Activated gamma-delta T cell treated with anti-CD3 and anti-CD28 coated beads, Interleukin-2, amount 50 U/mL, for 16 hours (primary cell): Measurements from ENCODE around the gene CCDC78.
A peak's percentile ranks its signal among the peaks of the same experiment; 100 is the strongest.
"Not testable (repeated sequence)": the region's sequence is repeated elsewhere in the genome, so short reads cannot be mapped to it uniquely, and the experiment has no call there.

ENCODE experiments used
- DNase-seq: peaks from one replicate; pipeline ENCODE4 v3.0.0-alpha.2; 2020; ENCODE audit warnings: low read depth

Gene CCDC78

DNA sequence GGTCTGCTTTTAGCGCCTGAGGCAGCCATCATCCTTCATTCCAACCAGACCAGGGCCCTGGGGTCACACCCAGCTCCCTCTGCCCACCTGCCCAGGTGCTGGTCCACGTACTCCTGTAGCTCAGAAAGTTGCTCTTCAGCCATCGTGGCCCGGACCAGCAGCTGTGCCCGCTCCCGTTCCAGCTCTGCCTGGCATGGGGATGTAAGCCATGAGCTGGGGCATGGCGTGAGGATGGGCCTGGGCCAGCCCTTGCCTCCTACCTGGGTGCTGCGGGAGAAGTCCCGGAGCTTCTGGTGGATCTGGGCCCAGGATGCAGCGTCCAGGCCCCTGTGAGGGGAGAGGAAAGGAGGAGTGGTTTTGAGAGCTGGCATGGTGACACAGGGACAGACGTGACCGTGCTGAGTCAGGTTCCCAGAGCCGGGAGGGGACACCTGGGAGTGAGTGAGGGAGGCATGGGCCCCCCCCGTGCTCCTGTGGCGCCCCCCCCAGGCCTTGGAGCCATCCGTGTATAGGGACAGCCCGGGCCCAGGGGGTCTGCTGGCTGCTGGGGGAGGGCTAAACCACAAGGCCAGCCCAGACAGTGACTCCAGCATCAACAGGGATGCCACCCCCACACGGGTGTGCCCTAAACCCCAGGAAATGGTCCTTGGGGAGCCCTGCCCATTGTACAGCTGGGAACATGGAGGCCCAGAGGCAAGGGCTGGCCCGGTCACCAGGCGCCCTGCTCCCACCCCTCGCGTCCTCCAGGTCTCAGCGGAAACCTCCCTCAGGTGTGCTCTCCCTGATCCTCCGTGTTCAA, 3.2 kb downstream of the CCDC78 start:
- no peak for DNase-seq

DNA sequence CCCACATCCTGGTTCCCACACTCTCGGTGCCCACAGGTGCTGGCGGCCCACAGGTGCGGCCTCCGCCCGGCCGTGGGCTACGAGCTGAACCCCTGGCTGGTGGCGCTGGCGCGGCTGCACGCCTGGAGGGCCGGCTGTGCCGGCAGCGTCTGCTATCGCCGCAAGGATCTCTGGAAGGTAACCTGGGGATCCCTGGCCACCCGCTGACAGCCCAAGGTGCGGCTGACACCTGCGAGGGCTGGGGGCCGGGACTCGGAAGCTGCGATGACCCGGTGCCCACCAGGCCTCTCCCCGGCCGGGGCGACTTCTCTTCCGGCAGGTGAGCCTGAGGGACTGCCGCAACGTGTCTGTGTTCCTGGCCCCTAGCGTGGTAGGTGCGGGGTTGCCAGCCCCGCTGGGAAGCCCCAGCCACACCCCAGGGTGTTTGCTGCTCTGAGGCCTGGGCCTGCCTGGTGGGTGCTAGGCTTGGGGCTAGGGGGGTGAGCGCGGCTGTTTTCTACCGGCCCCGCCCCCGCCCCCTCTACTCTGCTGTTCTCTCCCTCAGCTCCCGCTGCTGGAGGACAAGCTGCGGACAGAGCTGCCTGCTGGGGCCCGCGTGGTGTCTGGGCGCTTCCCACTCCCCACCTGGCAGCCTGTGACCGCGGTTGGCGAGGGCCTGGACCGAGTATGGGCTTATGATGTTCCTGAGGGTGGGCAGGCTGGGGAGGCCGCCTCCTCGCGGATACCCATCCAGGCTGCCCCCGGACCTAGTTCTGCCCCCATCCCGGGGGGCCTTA, 4.3 kb downstream of the CCDC78 start:
- DNase-seq, result no peak

DNA sequence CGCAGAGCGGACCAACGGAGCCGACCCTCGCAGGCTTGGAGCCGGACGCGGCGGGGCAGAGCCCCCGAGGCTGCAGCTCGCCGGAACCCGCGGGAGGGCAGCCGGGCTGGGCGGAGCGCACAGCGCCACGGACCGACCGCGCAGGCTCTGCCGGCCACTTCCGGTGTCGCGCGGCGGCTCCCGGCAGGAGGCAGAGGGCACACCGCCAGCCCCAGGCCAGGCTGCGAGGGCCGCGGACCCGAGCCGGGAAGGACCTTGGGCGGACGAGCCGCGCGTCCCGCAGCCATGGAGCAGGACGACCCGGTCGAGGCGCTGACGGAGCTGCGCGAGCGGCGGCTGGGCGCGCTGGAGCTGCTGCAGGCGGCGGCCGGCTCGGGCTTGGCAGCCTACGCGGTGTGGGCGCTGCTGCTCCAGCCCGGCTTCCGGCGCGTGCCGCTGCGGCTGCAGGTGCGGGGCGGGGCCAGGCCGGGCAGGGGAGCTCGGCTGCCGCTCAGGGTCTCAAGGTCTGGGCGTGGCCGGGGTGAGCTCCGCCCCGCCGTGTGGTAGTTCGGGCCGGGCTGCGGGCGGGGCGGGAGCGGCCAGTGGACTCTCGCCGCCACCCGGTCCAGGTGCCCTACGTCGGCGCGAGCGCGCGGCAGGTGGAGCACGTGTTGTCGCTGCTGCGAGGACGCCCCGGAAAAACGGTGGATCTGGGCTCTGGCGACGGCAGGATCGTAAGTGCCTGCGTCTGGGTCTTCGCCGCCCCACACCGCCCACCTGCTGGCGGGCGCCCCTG, 5.1 kb downstream of the CCDC78 start, which contains the start of gene ANTKMT:
ANTKMT (plus strand) TSS at position 157 of the 775 bp plus-strand sequence; CDS start at position 286, 129 bp downstream.
- DNase-seq, result peak; percentile 52

DNA sequence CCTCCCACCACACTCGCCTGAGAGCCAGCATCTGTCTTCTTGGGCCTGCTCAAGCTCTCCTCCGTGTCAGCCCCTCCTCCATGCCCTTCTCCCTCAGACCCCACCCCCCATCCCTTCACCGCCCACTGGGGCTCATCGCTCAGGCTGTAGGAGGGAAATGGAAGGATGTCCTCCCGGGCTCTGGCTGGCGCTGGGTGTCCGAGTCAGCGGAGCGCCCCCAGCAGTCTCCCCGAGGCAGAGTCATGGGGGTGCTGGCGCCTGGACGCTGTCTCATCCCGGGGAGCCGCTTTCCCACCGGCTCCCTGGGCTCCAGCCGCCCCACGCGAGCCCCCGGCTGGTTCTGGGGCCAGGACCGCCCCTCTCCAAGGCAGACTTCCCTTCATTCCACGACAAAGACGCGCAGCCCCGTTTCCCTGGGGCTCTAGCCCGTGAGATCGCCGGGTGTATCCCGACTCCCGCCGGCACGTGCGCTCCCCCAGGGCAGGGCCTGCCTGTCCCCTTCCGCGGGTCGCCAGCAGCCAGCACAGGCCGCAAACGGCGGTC, 5.7 kb downstream of the CCDC78 start:
- DNase-seq, result no peak

DNA sequence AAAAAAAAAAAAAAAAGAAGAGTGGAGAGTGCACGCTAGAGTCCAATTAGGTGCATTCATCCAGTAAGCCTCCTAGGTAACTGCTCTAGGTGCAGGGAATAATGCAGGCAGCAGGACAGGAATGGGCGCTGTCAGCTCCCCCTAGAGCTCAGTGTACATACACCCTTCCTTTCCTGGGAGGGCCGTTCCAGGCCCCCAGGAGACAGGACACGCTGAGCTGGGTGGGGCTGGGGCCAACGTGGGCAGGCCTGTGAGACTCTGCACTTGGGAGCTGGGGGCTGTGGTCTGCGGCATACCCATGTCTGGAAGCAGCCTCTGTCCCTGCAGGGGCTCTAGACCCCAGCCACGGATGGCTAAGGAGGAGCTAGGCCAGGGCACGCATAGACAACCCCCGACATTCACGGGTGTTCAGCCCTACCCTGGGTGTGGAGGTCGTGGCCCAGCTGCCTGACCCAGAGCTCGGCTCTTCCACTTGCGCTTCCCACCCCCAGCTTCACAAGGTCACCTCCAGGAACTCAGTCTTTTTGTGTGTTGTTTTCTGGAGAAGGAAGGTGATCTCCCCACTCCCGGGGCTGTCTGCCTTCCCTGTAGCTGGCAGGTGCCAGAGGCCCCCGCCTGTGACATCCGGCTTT, 6.3 kb downstream of the CCDC78 start:
- DNase-seq, result no peak

GRCh38 chr16:718922-719321, 7.3 kb downstream of the CCDC78 start:
- DNase-seq, result no peak

DNA sequence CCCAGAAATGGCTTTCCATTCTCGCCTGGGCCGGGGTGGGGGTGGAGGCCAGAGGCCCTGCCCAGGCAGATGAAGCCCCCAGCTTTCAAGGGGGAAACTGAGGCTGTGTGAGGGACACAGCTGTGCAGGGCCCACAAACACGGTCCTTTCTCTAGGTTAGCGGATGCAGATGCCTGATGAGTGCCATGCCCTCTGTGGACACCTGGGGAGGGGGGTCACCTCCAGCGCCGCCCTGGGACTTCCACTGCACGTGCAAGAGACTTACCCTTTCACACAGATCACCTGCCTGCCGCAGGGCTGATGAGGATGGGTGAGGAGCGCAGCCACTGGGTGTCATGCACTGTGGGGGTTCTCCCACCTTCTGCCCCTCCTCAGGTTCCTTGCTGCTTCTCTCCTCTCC, 7.9 kb downstream of the CCDC78 start:
- DNase-seq, result no peak

DNA sequence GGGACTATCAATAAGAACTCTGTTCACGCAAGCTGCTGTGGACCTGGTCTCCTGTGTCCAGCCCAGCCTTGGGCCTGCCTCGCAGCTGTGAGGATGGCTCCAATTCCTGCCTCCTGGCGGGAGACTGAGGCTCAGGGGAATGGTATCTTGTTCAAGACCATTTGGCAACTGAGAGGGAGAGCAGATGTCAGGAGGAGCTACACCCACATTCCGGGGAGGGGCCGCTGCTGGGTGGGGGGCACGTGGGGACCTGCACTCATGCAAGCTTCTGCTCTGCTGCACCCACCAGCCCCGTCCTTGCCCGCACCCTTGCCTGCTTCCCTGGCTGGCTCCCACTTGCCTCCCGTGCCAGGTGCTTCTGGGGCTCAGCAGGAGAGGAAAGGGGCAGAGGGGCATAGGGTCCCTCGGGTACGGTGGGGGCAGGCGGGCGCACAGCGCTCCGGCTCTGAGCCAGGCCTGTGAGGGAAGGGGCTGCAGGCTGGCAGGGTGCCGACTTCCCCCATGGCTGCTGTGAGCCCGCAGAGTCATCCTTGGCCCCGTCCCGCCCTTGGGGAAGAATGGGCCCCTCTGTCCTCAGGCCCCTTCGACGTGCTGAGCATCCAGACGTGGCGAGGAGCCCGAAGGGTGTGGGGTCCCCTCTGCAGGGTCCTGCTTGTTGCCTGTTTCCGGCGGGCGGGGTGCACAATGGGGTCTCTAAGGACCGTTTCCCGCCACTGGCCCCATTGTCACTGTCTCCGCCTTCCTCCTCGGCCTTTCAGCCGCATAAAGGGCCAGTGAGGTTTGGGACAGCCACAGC, 8.6 kb downstream of the CCDC78 start:
- no peak for DNase-seq

GRCh38 chr16:716768-717325, 9.4 kb downstream of the CCDC78 start:
- DNase-seq, result no peak

DNA sequence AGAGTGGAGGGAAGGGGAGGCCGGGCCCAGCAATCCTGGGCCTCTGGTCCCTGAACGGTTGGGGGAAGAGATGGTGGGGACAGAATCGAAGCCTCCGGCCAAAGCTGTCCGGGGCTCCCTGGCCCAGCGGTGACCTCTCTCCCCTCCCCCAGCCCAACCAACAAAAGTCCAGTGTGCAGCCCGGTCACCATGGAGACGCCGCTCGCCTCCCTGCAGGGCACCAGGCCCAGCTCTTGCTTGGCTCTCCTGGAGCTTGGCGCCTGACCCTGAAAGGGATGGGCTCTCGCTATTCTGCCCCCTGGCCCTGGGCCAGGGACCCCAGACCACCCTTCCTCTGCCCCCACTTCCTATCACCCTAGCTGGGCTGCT, 10.1 kb downstream of the CCDC78 start:
- no peak for DNase-seq

- no peak for DNase-seq
These were observed 10.6 kb downstream of the CCDC78 start for GRCh38 chr16:715477-716199.

- DNase-seq, result peak; percentile 84
These were observed 11.4 kb downstream of the CCDC78 start, which contains the start of gene METRN for GRCh38 chr16:714558-715476. Gene METRN (plus strand): TSS chr16:715118. CDS start chr16:715290, 172 bp downstream.

DNA sequence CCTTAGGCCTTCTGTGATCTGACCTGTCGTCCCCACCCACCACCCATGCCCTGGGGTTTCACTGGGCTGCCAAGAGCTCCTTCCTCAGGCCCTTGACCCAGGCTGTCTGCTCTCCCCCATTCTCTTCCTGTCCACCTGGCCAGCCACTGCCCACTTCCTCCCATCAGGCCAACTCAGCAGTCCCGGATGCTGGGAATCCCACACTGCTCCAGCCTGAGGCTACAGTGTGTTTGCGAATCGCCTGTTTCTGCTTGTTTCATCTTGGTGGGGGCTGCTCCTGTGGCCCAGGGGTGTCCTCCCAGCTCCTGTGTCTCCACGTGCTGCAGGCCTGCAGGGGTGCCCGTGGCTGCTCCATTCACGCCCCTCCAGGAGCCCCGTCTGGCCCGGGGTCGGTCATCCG, 12.2 kb downstream of the CCDC78 start:
- no peak for DNase-seq

GRCh38 chr16:712740-713250, 13.4 kb downstream of the CCDC78 start:
- not testable (repeated sequence) for DNase-seq

- DNase-seq, result peak; percentile 71
These were observed 14.5 kb downstream of the CCDC78 start for GRCh38 chr16:711548-712320.

DNA sequence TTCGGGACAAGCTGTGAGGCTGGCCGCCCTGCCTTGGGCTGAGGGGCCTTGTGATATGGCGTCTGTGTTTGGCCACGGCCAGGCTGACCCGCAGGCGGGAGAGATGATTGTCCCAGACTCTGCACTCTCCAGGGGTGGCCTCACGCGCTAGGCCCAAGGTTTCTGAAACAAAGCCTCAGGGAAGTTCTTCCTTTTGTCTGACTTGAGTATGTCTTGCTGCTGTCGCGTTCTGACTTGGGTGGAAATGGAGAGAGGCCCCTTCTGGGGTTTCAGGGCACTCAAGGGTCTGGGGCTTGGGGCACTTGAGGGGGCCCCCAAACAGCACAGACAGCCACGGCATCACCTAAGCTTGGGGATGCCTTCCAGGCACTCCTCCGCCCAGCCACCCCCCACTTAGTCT, 15.2 kb downstream of the CCDC78 start:
- no peak for DNase-seq

DNA sequence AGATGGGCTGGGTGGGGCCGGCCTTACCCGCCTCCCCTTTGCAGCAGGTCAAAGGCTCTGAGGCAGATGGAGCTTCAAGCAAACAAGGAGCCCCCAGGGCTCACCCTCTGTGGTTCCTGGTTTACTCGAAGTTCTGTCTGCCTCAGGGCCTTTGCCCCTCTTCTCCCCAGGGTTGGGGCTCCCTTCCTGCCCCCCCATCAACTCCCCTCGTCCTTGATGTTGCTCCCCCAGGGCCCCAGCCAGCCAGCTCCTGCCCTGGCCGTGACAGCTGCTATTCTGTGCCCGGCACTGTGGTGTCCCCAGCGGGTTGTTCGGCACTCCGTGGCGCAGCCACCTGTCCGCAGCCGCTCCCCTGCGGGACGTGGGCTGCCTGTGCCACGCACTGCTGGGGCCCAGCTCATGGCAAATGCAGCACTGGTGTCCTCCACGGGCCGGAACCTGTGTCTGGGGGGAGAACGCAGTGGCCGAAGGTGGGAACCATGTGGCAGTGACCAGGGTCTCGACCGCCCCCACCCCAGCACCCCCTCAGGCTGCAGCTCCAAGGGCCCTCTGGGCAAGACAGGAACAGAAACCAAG, 15.7 kb downstream of the CCDC78 start:
- DNase-seq, result no peak
